Neural progenitor cell (in vitro differentiated cells): ENCODE results near the gene CAMK1. TPM values are rescaled to one million over a fixed set of nuclear protein-coding genes. Genes with fewer than 3 reads are reported as not detected.

Experiments used
- DNase-seq: peaks from one replicate; pipeline ENCODE4 v3.0.0-alpha.2; 2016; ENCODE audit warnings: low spot score
- H2AFZ ChIP-seq: fragments of 200-600 bp; sonication (generic); replicated peaks from 2 replicates; pipeline ENCODE4 v1.6.1; 2016; ENCODE audit warnings: antibody characterized with exemption
- H3F3A ChIP-seq: fragments of 200-600 bp; sonication (generic); 2 replicates; pipeline ENCODE4 v1.6.1; 2016; ENCODE audit warnings: antibody characterized with exemption, low read depth
- H3K27ac ChIP-seq: fragments of 200-600 bp; sonication (generic); 2 replicates; pipeline ENCODE4 v1.5.1; 2016; ENCODE audit warnings: mild to moderate bottlenecking
- H3K27me3 ChIP-seq: fragments of 200-600 bp; sonication (generic); 2 replicates; pipeline ENCODE4 v1.6.1; 2016; ENCODE audit warnings: mild to moderate bottlenecking, moderate library complexity
- H3K36me3 ChIP-seq: fragments of 200-600 bp; sonication (generic); 2 replicates; pipeline ENCODE4 v1.5.1; 2016
- H3K4me1 ChIP-seq: fragments of 200-600 bp; sonication (generic); 2 replicates; pipeline ENCODE4 v1.6.1; 2016; ENCODE audit warnings: mixed run types
- H3K4me2 ChIP-seq: fragments of 200-600 bp; sonication (generic); 2 replicates; pipeline ENCODE4 v1.6.1; 2016
- H3K4me3 ChIP-seq: fragments of 200-600 bp; sonication (generic); 2 replicates; pipeline ENCODE4 v1.5.1; 2016
- H3K79me2 ChIP-seq: fragments of 200-600 bp; sonication (generic); 2 replicates; pipeline ENCODE4 v1.6.1; 2016; ENCODE audit warnings: low read depth
- H3K9ac ChIP-seq: fragments of 200-600 bp; sonication (generic); 2 replicates; pipeline ENCODE4 v1.6.1; 2016
- H3K9me3 ChIP-seq: fragments of 200-600 bp; sonication (generic); 2 replicates; pipeline ENCODE4 v1.5.1; 2016; ENCODE audit warnings: low read depth
- H4K20me1 ChIP-seq: fragments of 200-600 bp; sonication (generic); 2 replicates; pipeline ENCODE4 v1.6.1; 2016; ENCODE audit warnings: low read depth
- H3K27ac Mint-ChIP-seq: 3 replicates; pipeline ENCODE4 v1.8.0; 2021; ENCODE audit warnings: mixed read lengths
- H3K27me3 Mint-ChIP-seq: 2 replicates; pipeline ENCODE4 v1.8.0; 2022; ENCODE audit warnings: low read depth, mild to moderate bottlenecking, inconsistent platforms, moderate library complexity, mixed read lengths; ENCODE audit not compliant: insufficient read depth
- H3K36me3 Mint-ChIP-seq: 3 replicates; pipeline ENCODE4 v1.8.0; 2021; ENCODE audit warnings: mixed read lengths
- H3K4me1 Mint-ChIP-seq: 3 replicates; pipeline ENCODE4 v1.8.0; 2021; ENCODE audit warnings: mixed read lengths
- H3K4me3 Mint-ChIP-seq: 3 replicates; pipeline ENCODE4 v1.8.0; 2021; ENCODE audit warnings: mild to moderate bottlenecking, moderate library complexity, mixed read lengths
- H3K9me3 Mint-ChIP-seq: 3 replicates; pipeline ENCODE4 v1.8.0; 2020; ENCODE audit warnings: mixed read lengths
- CTCF ChIP-seq: fragments of 200-600 bp; sonication (generic); IDR thresholded peaks from 2 replicates; pipeline ENCODE4 v1.5.1; 2017; ENCODE audit warnings: antibody characterized with exemption, mild to moderate bottlenecking
- EZH2 ChIP-seq: fragments of 200-600 bp; sonication (generic); IDR thresholded peaks from 2 replicates; pipeline ENCODE4 v1.6.1; 2017; ENCODE audit warnings: antibody characterized with exemption, mild to moderate bottlenecking, moderate library complexity
- EZH2phosphoT487 ChIP-seq: fragments of 200-600 bp; sonication (generic); IDR thresholded peaks from 2 replicates; pipeline ENCODE4 v1.6.1; 2017; ENCODE audit warnings: antibody characterized with exemption
- total RNA-seq: library from RNA; depleted of rRNA; stranded (reverse); fragments of >200 nt; gene quantifications from 2 replicates; pipeline ENCODE4 v1.2.3, GENCODE V29; 2015; ENCODE audit warnings: low replicate concordance

Gene CAMK1
- total RNA-seq, 1 donor from 2014 or later = 24.9 TPM

GRCh38 chr3:9716801-9717555 is 52.8 kb downstream of the CAMK1 start:
- Mint-ChIP-seq H3K4me3 (no peak overlapping the region), H3K36me3 (no peaks in the 10 kb centered on the region), H3K27ac (no peak overlapping the region), H3K9me3 (no peaks in the 10 kb centered on the region), H3K27me3 (peaks cover 11% of the 10 kb centered on the region), H3K4me1 (no peaks in the 10 kb centered on the region)
- no peak for DNase-seq
- no peaks in the 10 kb centered on the region for H3K36me3 ChIP-seq
- no peaks in the 10 kb centered on the region for H3F3A ChIP-seq
- TF ChIP-seq EZH2 = no peak
- no peak for TF ChIP-seq CTCF
- no peak for TF ChIP-seq EZH2phosphoT487
- H4K20me1 ChIP-seq = no peaks in the 10 kb centered on the region
- H3K79me2 ChIP-seq = no peaks in the 10 kb centered on the region
- peaks cover 8% of the 10 kb centered on the region for H3K4me1 ChIP-seq
- H3K27me3 ChIP-seq = peaks cover 14% of the 10 kb centered on the region
- H2AFZ ChIP-seq = no peak overlapping the region
- H3K27ac ChIP-seq = no peak overlapping the region
- H3K4me3 ChIP-seq = no peak overlapping the region
- H3K9me3 ChIP-seq = no peaks in the 10 kb centered on the region
- no peak overlapping the region for H3K4me2 ChIP-seq
- no peak overlapping the region for H3K9ac ChIP-seq

- peak; percentile 18 for DNase-seq
- TF ChIP-seq EZH2phosphoT487 (no peak), EZH2 (no peak), CTCF (peak; percentile 27)
- H3K27ac ChIP-seq = no peak overlapping the region
- no peaks in the 10 kb centered on the region for H3F3A ChIP-seq
- Mint-ChIP-seq H3K36me3 (no peaks in the 10 kb centered on the region), H3K27me3 (peaks cover 11% of the 10 kb centered on the region), H3K27ac (no peak overlapping the region), H3K4me1 (no peaks in the 10 kb centered on the region), H3K9me3 (no peaks in the 10 kb centered on the region), H3K4me3 (no peak overlapping the region)
- no peak overlapping the region for H3K4me3 ChIP-seq
- no peak overlapping the region for H3K4me2 ChIP-seq
- H2AFZ ChIP-seq = no peak overlapping the region
- peaks cover 6% of the 10 kb centered on the region for H3K27me3 ChIP-seq
- no peaks in the 10 kb centered on the region for H3K9me3 ChIP-seq
- peaks cover 8% of the 10 kb centered on the region for H3K4me1 ChIP-seq
- H3K36me3 ChIP-seq = no peaks in the 10 kb centered on the region
- no peaks in the 10 kb centered on the region for H4K20me1 ChIP-seq
- no peaks in the 10 kb centered on the region for H3K79me2 ChIP-seq
- no peak overlapping the region for H3K9ac ChIP-seq
Observed at GRCh38 chr3:9715764-9716437, 53.8 kb downstream of the CAMK1 start.

- TF ChIP-seq CTCF (no peak), EZH2 (no peak), EZH2phosphoT487 (no peak)
- H3K4me1 Mint-ChIP-seq = no peaks in the 10 kb centered on the region
- no peaks in the 10 kb centered on the region for H3F3A ChIP-seq
- H3K79me2 ChIP-seq = no peaks in the 10 kb centered on the region
- no peak overlapping the region for H3K4me3 Mint-ChIP-seq
- no peak overlapping the region for H3K27ac Mint-ChIP-seq
- no peaks in the 10 kb centered on the region for H3K36me3 ChIP-seq
- H3K27me3 ChIP-seq = peaks cover 3% of the 10 kb centered on the region
- H3K4me1 ChIP-seq = peaks cover 8% of the 10 kb centered on the region
- H3K4me2 ChIP-seq = peak overlapping the region; percentile 37
- peak overlapping the region; percentile 55 for H2AFZ ChIP-seq
- H4K20me1 ChIP-seq = no peaks in the 10 kb centered on the region
- H3K9me3 Mint-ChIP-seq = no peaks in the 10 kb centered on the region
- H3K36me3 Mint-ChIP-seq = no peaks in the 10 kb centered on the region
- no peak overlapping the region for H3K27ac ChIP-seq
- peaks cover 13% of the 10 kb centered on the region for H3K27me3 Mint-ChIP-seq
- no peaks in the 10 kb centered on the region for H3K9me3 ChIP-seq
- no peak overlapping the region for H3K4me3 ChIP-seq
- peak; percentile 80 for DNase-seq
- H3K9ac ChIP-seq = no peak overlapping the region
Observed at GRCh38 chr3:9715136-9715535, 54.6 kb downstream of the CAMK1 start.
